ENCODE measurements around the gene GNG7.
A peak's percentile ranks its signal among the peaks of the same experiment; 100 is the strongest.
"Not testable (repeated sequence)": the region's sequence is repeated elsewhere in the genome, so short reads cannot be mapped to it uniquely, and the experiment has no call there.

The GNG7 gene

DNA sequence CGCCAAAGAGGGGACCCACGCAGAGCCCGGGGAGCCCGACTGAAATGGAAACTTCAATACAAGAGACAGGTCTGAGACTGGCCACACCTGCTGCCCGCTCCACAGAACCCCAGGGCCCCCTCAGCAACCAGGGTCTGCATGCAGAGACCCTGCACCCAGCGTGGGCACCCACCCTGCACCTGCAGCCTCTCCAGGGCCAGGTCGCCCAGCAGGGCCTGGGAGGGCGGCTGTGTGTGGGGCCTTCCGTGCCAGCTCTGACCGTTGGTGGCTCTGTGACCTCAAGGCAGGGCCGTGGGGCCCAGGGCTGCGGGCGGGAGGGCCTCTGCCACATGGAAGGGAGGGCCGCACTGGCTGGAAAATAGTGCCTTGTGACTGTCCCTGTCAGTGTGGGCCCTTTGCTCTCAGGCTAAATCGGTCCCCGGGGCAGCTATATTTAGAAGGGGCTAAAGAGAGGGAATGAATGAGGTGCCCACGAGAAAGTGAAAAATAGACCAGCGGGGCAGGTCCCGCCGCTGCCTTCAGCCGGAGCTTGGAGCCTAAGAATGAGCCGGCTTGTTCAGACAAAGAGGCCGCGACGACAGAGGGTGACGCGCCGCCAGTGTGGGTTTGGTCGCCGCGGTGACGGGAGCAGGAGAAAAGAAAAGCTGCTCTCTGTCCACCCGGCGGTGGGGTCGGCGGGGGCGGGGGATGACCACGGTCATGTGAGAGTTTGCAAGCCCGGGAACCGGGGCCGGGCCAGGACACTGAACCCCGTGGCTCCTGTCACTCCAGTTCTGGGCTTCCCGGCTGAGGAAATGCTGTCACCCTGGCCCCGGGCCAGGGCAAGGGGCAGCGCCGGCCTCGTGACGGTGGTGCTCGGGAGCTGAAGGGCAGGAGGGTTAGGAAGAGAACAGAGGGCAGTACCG is 156.1 kb downstream of the GNG7 start:
- DNase-seq = no peak

DNA sequence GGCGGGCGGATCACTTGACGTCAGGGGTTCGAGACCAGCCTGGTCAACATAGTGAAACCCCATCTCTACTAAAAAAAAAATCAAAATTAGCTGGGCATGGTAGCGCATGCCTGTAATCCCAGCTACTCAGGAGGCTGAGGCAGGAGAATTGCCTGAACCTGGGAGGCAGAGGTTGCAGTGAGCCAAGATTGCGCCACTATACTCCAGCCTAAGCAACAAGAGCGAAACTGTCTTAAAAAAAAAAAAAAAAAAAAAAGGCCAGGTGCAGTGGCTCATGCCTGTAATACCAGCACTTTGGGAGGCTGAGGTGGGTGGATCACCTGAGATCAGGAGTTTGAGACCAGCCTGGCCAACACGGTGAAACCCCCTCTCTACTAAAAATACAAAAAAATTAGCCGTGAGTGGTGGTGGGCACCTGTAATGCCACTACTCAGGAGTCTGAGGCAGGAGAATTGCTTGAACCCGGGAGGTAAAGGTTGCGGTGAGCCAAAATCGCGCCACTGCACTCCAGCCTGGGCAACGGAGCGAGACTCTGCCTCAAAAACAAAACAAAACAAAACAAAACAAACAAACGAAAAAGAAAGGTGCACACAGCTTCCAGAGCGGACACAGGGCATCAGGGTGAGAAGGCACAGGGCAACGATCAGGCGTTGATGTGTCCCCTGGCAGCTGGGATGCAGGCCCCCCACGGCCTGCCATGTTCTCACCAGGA is 156.9 kb downstream of the GNG7 start:
- not testable (repeated sequence) for DNase-seq

DNA sequence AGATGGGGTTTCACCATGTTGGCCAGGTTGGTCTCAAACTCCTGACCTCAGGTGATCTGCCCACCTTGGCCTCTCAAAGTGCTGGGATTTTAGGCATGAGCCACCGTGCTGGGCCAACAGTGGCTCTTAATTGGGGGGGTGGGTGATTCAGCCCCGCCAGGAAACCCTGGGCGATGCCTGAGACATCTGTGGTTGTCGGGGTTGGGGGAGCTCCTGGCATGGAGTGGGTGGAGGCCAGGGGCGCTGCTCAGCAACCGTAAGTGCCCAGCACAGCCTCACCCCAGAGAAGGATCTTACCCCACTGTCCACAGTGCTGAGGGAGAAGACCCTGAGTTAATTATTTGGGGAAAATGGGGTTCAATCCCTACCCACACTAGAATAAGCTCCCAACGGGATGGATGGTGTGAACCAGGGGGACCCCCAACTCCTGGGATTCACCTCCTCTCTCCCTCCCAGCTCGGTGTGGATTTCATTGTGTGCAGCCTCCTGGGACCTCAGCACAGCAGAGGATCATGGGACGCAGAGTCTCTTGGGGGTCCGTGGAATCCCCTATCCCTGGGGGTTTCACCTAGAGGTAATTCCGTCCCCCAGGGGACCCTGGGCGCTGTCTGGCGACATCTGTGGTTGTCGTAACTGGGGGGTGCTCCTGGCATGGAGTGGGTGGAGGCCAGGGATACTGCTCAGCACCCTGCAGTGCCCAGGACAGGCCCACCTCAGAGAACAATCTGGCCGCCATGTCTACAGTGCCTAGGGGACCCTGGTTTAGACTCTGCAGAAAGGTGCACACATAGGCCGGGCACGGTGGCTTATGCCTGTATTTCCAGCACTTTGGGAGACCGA is 157.7 kb downstream of the GNG7 start:
- no peak for DNase-seq

DNA sequence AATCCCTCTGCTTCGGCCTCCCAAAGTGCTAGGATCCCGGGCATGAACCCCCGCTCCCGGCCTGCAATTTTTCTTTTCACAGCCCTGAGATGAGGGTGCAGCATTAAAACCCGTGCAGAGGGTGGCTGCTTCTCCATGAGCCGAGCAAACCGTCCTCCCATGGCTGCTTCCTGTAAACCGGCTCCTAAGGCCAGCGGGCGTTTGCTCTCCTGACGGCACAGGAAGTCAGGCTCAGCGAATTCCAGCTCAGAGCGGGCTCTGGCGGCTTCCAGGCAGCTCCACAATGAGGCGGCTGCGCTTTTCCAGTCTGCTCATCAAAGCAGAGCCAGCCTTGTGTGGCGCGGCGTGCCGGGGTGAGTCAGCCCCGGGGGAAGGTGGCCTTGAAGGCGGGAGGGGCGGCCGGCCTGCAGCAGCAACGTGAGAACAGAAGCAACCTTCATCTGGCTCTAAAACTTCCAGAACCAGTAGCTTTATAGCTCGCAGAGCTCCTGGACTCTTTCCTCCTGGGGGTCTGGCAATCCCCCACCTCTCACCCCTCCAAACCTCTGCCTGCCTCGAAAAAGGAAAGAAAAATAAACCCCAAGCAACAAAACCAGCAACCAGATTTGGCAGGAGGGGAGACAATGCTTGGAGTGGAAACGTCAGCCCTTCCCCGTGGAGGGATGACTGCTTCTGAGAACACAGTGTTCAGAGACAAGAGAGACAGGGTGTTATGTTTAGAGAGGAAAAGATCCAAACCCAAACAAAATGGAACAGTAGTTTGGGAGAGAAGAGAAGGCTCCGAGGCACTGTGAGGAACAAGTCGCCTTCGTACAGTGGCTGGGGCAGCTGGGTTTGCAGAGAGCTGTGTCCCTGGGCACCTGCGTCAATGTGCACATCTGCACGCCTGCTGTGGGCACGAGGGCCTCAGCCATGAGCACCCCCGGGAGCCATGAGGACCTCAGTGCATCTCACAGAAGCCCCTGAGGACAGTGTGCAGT is 158.7 kb downstream of the GNG7 start:
- peak; percentile 33 for DNase-seq

DNA sequence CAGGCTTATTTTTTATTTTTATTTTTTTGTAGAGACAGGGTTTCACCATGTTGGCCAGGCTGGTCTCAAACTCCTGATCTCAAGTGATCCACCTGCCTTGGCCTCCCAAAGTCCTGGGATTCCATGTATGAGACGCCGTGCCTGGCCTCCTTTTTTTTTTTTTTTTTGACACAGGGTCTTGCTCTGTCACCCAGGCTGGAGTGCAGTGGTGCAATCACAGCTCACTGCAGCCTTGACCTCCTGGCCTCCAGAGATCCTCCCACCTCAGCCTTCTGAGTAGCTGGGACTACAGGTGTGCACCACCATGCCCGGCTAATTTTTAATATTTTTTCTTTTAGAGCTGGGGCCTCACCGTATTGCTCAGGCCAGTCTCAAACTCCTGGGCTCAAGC is 159.4 kb downstream of the GNG7 start:
- DNase-seq = not testable (repeated sequence)

DNA sequence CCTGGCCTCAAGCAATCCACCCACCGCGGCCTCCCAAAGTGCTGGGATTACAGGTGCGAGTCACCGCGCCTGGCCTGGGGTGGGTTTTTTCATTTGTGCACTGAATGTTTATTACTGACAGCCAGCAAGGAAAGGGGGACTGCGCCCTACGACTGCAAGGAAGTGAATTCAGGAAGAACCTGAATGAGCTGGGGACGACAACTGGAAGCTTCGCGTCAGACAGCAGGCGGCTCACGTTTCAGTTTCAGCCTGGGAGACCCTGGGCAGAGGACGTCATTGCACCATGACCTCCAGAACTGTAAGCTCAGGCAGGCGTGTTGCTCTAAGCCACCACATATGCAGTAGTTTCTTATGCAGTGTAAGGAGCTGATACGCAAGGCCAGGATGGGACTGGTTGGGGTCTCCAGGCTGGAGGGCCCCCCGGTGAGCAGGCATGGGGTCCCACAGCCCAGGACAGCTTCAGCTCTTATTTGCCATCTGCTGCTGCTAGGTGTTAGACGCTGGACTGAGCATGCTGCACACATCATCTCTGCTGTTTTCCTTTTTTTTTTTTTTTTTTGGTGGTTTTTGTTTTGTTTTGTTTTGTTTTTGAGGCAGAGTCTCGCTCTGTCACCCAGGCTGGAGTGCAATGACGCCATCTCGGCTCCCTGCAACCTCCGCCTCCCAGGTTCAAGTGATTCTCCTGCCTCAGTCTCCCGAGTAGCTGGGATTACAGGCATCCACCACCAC is 160.0 kb downstream of the GNG7 start:
- no peak for DNase-seq

DNA sequence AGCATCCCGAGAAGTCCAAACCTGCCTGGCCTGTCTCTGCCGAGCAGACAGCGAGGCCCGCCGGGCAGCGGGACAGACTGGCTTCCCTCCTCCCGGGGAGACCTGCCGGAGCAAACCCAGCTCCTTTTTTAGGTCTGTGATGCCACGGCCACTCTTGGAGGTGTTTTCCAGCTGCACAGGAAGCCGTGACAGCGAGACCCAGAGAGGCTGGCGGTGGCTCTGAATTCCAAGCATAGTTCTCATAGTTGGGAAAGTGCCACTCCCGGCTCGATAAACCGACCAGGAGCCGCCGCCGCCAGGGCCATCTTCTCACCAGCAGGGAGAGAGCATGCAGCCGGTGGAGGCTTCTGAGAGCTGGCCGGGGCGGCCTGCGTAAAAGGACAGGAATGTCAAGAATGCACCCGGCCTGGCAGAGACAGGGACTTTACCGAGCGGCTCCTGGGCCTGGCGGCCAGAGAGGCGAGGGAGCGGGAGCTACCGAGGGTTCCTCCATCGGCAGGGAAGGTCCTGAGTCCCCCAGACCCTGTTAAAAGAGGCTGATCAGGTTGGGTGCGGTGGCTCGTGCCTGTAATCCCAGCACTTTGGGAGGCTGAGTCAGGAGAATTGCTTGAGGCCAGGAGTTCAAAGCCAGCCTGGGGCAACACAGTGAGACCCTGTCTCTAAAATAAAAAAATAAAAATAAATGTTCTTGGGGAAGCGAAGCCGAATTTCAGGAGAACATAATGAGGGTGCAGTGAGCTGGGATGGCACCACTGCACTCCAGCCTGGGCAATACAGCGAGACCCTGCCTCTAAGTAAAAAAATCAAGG is 161.6 kb downstream of the GNG7 start:
- DNase-seq = no peak

DNA sequence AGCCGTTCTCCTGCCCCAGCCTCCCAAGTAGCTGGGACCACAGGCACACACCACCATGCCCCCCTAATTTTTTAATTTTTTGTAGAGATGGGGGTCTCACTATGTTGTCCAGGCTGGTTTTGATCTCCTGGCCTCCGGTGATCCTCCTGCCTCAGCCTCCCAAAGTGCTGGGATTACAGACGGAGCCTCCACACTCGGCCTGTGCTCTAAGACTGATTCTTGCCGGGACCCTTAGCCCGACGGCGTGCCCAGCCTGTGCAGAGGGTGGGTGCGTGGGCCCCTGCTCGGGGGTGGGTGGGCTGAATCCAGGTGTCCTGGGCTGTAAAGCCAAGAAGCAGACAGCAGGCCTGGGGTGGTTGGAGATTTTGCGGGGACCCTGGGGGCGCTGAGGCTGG is 162.2 kb downstream of the GNG7 start:
- no peak for DNase-seq

DNA sequence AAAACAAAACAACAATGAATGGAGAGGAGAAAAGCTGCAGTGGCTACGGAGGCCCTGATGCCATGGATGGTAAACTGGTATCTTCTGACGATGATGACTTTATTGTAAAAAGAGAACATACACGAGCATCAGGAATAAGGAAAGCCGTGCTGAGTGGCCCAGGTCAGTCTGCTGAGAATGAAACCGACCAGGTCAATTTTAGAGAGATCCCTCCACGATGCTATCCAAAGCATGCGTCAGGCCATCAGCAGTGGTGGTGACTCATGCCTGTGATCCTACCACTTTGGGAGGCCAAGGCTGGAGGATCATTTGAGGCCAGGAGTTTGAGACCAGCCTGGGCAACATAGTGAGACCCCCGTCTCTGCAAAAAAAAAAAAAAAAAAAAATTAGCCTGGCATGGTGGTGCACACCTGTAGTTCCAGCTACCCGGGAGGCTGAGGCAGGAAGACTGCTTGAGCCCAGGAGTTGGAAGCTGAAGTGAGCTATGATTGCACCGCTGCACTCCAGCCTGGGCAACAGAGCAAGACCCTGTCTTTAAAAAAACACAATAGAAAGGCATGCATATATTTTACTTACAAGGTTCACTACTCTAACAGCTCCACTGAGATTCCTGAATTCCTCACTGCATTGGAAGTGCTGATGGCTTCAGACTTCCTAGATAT is 164.3 kb downstream of the GNG7 start:
- DNase-seq = no peak

DNA sequence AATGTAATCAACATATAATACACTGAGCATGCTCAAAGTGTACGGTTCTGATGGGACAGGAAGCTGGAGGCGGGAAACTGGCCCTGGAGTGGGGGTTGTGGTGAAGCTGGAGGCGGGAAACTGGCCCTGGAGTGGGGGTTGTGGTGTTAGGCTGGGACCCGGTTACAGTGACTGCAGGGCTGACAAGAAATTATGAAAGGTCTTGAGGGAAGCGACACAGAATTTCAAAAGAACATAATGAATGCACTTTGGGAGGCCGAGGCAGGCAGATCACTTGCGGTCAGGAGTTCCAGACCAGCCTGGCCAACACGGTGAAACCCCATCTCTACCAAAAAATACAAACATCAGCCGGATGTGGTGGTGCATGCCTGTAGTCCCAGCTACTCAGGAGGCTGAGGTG is 164.9 kb downstream of the GNG7 start:
- not testable (repeated sequence) for DNase-seq

DNA sequence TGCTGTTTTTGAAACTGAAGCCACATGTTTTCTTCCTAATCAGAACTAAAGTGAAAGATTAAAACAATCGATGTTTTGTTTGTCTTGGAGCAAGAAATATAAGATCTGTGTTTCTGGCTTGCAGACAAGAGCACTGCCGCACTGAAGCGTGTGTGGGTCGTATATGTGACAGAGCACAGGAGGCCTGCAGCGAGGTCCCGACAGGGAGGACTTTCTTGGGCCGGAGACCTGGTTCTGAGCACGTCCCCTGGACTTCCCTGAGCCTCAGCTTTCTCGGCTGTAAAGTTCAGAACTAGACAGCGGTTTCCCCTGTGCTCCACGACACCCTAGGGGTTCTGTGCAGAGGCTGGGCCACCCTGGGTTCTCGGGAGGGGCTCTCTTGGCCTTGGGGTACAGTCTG is 166.0 kb downstream of the GNG7 start:
- no peak for DNase-seq

DNA sequence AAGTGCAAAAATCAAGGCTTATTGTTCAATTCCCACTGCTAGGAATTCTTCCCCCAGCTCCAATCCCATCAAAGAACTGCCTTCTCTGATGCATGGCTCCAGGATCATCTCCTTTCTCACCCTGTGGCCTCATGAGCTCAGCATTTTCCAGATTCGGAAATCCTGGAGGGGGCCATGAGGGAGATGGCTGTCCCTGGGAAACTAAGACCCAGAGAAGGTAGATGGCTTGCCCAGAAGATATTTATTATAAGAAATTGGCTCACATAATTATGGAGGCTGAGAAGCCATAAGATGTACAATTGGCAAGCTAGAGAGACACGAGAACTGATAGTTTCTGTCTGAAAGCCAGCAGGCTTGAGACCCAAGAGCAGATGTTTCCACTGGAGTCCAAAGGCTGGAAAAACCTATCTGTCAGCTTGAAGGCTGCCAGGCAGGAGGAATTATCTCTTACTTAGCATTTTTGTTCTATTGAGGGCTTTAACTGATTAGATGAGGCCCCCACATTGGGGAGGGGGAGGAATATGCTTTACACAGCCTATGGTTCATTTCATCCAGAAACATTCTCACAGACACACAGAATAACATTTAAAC is 168.0 kb downstream of the GNG7 start:
- no peak for DNase-seq

DNA sequence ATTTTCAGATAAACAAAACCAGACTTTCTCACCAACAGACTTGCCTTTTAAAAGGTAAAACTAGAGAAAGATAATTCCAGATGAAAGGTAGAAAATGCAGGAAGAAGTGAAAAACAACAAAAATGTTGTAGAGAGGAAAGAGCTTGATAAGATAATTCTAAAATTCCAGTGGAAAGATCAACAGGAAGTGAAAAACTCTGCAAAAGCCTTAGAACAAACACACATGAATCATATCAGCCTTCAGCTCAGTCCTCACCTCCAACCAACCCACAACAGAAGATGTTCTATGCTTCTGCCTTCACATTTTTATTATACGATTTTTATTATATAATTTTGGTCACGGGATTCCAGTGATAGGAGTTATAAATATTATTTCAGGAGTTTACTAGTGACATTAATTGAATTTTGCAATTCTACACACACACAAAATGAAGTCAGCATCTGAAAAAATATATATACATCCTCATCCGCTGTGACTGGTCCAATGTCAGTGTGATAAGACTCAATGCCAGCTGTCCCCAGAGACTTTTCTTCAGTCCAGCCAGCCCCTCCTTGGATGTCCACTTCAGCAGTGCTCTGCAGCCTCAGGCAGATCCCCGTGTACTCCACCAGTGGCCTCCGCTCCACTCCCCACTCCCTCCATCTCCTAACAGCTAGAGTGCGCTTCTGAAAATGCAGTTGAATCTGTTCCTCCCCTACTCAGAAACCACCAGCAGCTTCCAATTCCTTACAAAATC is 168.6 kb downstream of the GNG7 start:
- DNase-seq = no peak

DNA sequence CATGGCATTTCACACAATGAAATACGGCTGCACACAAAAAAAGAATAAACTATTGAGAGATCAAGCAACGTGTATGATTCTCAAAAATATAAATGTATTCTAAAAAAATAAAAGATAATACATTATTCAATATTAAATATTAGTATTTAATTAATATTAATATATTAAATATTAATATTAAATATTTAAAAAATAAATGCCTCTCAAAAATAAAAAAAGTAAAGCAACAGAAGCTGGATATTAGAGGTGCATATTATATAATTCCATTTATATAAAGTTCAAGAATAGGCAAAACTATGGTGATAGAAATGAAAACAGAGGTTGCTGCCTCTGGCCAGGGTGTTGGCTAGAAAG is 169.4 kb downstream of the GNG7 start:
- DNase-seq = no peak

DNA sequence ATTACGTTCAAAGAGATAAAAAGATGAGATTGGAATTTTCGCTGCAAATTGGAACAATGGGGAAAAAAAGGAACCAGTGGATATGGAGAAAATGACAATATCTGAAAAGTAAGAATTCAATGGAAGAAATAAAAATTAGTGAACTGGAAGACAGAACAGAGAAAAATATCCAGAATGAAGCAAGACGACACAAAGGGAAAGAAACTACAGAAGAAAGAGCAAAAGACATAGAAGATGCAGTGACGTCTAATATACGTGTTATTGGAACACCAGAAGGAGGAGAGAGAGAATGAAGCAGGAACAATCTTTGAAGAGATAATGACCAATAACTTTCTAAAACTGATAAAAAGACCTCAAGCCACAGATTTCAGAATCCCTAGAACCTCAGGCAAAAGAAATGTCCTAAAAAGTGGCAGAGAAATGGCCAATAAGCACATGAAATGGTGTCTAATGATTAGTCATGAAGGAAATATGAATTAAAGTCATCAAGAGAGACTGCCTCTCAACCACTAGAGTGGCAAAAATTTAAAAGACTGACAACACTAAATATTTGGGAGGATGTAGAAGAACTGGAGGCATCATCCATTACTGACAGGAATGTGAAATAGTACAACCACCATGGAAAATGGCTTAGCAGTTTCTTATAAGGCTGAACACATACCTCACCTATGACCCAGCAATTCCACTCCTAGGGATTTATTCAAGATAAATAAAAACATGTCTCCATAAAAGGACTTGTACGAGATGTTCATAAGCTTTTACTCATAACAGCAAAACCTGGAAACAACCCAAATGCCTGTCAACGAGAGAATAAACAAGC is 170.0 kb downstream of the GNG7 start:
- DNase-seq = no peak

DNA sequence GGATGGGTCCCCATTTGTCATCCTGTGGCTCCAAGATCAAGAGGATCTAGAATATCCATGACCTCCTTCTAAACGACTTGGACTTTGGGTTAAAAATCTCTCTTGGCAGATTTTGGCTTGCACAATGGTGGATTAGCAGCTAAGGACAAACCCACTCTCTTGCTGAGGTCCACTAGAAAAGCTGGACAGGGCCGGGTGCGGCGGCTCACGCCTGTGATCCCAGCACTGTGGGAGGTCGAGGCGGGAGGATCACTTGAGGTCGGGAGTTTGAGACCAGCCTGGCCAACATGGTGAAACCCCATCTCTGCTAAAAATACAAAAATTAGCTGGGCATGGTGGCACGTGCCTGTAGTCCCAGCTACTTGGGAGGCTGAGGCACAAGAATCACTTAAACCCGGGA is 172.6 kb downstream of the GNG7 start:
- not testable (repeated sequence) for DNase-seq

DNA sequence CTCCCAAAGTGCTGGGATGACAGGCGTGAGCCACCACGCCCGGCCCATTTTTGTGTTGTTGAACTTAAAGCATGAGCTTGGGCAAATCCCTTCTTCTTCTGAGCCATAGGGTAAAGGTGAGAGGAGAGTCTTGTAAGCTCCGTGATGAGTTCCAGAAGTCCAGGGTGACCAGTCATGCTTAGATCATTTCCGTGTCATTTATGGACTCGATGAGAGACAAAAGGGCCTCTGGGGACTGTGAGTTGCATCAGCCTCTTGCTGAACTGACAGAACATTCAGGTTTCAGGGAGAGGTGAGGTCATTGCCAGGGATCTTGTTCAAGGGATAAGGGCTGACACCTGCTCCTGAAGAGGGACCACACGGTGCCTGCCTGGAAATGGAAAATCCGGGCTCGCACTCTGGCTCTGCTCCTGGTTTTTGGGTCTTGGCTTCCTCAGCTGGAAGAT is 173.0 kb downstream of the GNG7 start:
- DNase-seq = peak; percentile 15

DNA sequence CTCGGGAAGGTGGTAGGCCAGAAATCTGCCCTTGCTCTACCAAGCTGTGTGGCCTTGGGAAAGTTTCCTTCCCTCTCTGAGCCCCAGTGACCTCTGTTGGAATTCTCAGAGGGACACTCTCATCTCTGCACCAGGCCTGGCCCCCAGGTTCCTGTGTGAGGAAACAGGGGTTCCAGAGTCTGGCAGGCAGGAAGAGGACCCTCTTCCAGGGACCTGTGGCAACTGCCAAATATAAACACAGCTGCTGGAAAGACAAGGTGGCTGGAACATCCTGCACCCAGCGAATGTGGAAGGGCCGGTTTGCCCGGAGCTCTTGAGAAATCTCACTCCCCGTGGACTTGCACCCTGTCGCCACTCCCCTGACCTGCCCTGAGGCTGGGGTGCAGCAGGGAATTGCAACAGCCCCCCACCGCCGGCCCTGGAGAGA is 173.8 kb downstream of the GNG7 start:
- no peak for DNase-seq
